Endothelial cell of umbilical vein (primary cell): ENCODE measurements around the gene DOCK6. TPM values are rescaled to one million over a fixed set of nuclear protein-coding genes. Genes with fewer than 3 reads are reported as not detected.

ENCODE experiments used
- BruUV-seq: library from RNA; stranded (reverse); fragments of 400-500 nt; replicated peaks from 2 replicates; lab custom pipeline; 2021; lab: Mats Ljungman, UMichigan
- CTCF ChIA-PET: fragments of 300-600, 350-600 bp; sonication (Branson Sonifier 250); formaldehyde crosslinking; loops from one replicate; lab custom pipeline; 2021; ENCODE audit warnings: antibody characterized with exemption, inconsistent platforms; lab: Charles Lee
- POLR2A ChIA-PET: fragments of 300-600, 350-600 bp; sonication (Branson Sonifier 250); formaldehyde crosslinking; loops from one replicate; lab custom pipeline; 2021; ENCODE audit warnings: antibody characterized with exemption, inconsistent platforms; lab: Charles Lee
- DNase-seq: peaks from one replicate; pipeline ENCODE4 v3.0.0-alpha.2; 2011; ENCODE audit warnings: low read depth, low spot score
- FAIRE-seq: peaks from 2 replicates; lab custom pipeline; 2011; peaks lifted over from hg19 to GRCh38; lab: Jason Lieb, UNC
- H2AFZ ChIP-seq: 2 replicates; pipeline ENCODE4 v1.6.0; 2012; ENCODE audit warnings: low read depth, low read length, control low read depth, inconsistent platforms
- H3K27ac ChIP-seq: 2 replicates; pipeline ENCODE4 v1.5.1; 2011; ENCODE audit warnings: low read depth, mild to moderate bottlenecking, control low read depth, low read length, moderate library complexity; ENCODE audit not compliant: insufficient read depth
- H3K27me3 ChIP-seq, 2 experiments: 2 replicates each; pipeline versions ENCODE4 v1.6.0 to v1.6.1; 2011; ENCODE audit warnings: low read length in 2 of 2, mixed read lengths in 1 of 2; ENCODE audit not compliant: control insufficient read depth in 2 of 2, insufficient read depth in 2 of 2
- H3K36me3 ChIP-seq, 2 experiments: 2 replicates in 1 of 2; 3 replicates in 1 of 2; pipeline ENCODE4 v1.5.1; 2011; ENCODE audit warnings: low read length in 2 of 2, mild to moderate bottlenecking in 1 of 2, moderate library complexity in 1 of 2; ENCODE audit not compliant: control insufficient read depth in 2 of 2, insufficient read depth in 2 of 2; ENCODE audit errors: extremely low read depth in 1 of 2
- H3K4me1 ChIP-seq: 3 replicates; pipeline ENCODE4 v1.5.1; 2011; ENCODE audit warnings: mild to moderate bottlenecking, low read length; ENCODE audit not compliant: control insufficient read depth, insufficient read depth; ENCODE audit errors: extremely low read depth
- H3K4me2 ChIP-seq: 2 replicates; pipeline ENCODE4 v1.6.1; 2011; ENCODE audit warnings: low read length, control low read depth, mixed read lengths; ENCODE audit not compliant: insufficient read depth
- H3K4me3 ChIP-seq, 3 experiments: fragments of 200-600 bp in 1 of 3; sonication (generic), shearing (Covaris generic) in 1 of 3; replicated peaks in 1 of 3; 2 replicates each; pipeline ENCODE4 v1.5.1; 2011 to 2016; ENCODE audit warnings: control low read depth in 3 of 3, low read length in 3 of 3, mild to moderate bottlenecking in 2 of 3, inconsistent platforms in 1 of 3, low read depth in 1 of 3, moderate library complexity in 1 of 3; ENCODE audit not compliant: insufficient read depth in 1 of 3
- H3K79me2 ChIP-seq: 2 replicates; pipeline ENCODE4 v1.6.0; 2012; ENCODE audit warnings: low read length, inconsistent platforms; ENCODE audit not compliant: control insufficient read depth, insufficient read depth
- H3K9ac ChIP-seq: replicated peaks from 2 replicates; pipeline ENCODE3; 2011; ENCODE audit warnings: low read length, control low read depth; ENCODE audit not compliant: insufficient read depth; ENCODE audit errors: extremely low read depth
- H3K9me1 ChIP-seq: replicated peaks from 3 replicates; pipeline ENCODE4 v1.6.0; 2011; ENCODE audit warnings: mild to moderate bottlenecking, low read length; ENCODE audit not compliant: control insufficient read depth, insufficient read depth; ENCODE audit errors: extremely low read depth
- H3K9me3 ChIP-seq: replicated peaks from 2 replicates; pipeline ENCODE4 v1.5.1; 2012; ENCODE audit warnings: low read length, inconsistent platforms; ENCODE audit not compliant: control insufficient read depth, insufficient read depth
- H4K20me1 ChIP-seq: replicated peaks from 2 replicates; pipeline ENCODE3; 2011; ENCODE audit warnings: mild to moderate bottlenecking, low read length; ENCODE audit not compliant: control insufficient read depth, insufficient read depth; ENCODE audit errors: extremely low read depth
- EZH2 ChIP-seq: IDR thresholded peaks from 2 replicates; pipeline ENCODE4 v1.6.1; 2012; ENCODE audit warnings: borderline replicate concordance, low read depth, mild to moderate bottlenecking, moderate library complexity, low read length, inconsistent platforms; ENCODE audit not compliant: severe bottlenecking
- FOS ChIP-seq: IDR thresholded peaks from 2 replicates; pipeline ENCODE4 v1.6.1; 2011; ENCODE audit warnings: mild to moderate bottlenecking, low read length, moderate library complexity, borderline replicate concordance; ENCODE audit not compliant: insufficient read depth
- GATA2 ChIP-seq: IDR thresholded peaks from 2 replicates; pipeline ENCODE4 v1.7.0; 2011; ENCODE audit warnings: low read depth, mild to moderate bottlenecking, moderate library complexity, mixed read lengths, low read length; ENCODE audit not compliant: insufficient read length, insufficient read depth
- JUN ChIP-seq: IDR thresholded peaks from 2 replicates; pipeline ENCODE4 v1.6.1; 2011; ENCODE audit warnings: borderline replicate concordance, low read depth; ENCODE audit not compliant: insufficient read length, insufficient read depth
- MAX ChIP-seq: IDR thresholded peaks from 2 replicates; pipeline ENCODE4 v1.6.1; 2011; ENCODE audit not compliant: insufficient read depth, insufficient read length
- MYC ChIP-seq: IDR thresholded peaks from one replicate; pipeline ENCODE4 v1.6.1; 2011; ENCODE audit warnings: mild to moderate bottlenecking, low read depth, low read length
- POLR2A ChIP-seq: IDR thresholded peaks from 2 replicates; pipeline ENCODE4 v1.6.1; 2012; ENCODE audit warnings: low read depth, mild to moderate bottlenecking, control low read depth, low read length
- POLR2AphosphoS5 ChIP-seq: IDR thresholded peaks from 2 replicates; pipeline ENCODE4 v1.6.1; 2012; ENCODE audit warnings: low read depth, mild to moderate bottlenecking, control low read depth, low read length, moderate library complexity; ENCODE audit not compliant: insufficient read depth
- dilution Hi-C: fragments of 300-500 bp; cut with MboI; formaldehyde crosslinking; loops from one replicate; pipeline ENCODE4 v1.15.0; 2019; ENCODE audit warnings: low sequenced_read_pairs; ENCODE audit not compliant: extremely low pct_ligation_motif_present
- intact Hi-C: fragments of 100-400 bp; cut with micrococcal nuclease; formaldehyde crosslinking; loops from one replicate; pipeline ENCODE4 v1.10.0; 2022
- polyA plus RNA-seq, 4 experiments: library from polyadenylated mRNA; depleted of rRNA in 3 of 4; stranded (reverse) in 3 of 4; unstranded in 1 of 4; fragments of >200 nt; gene quantifications; 2 replicates each; pipeline versions ENCODE4 v1.2.1 to v1.2.3, GENCODE V29; 2011 to 2012; ENCODE audit warnings: missing spikeins in 1 of 4
- total RNA-seq: library from RNA; stranded (reverse); gene quantifications from 2 replicates; pipeline ENCODE4 v1.2.3, GENCODE V29; 2021
- TF ChIP-seq, protein P1 (sequence below), 2 donors: IDR thresholded peaks; 1 replicate in 1 of 2; 2 replicates in 1 of 2; pipeline ENCODE4 v1.5.1; 2011; ENCODE audit warnings: low read length in 2 of 2, mild to moderate bottlenecking in 2 of 2, moderate library complexity in 2 of 2, control low read depth in 1 of 2, inconsistent platforms in 1 of 2, low read depth in 1 of 2; ENCODE audit not compliant: insufficient read depth in 1 of 2; ENCODE audit errors: extremely low read depth in 1 of 2

DOCK6 gene
- total and polyA plus RNA-seq, 2 donors (not counting 3 experiments of a cell fraction or from before 2014, with no cell fraction given): 126 to 334 TPM

GRCh38 chr19:11173516-11174155 lies 88.7 kb downstream of the DOCK6 start:
- no TSS peak for BruUV-seq
- dilution Hi-C loops: no loop called here
- FAIRE-seq: no peak

More at GRCh38 chr19:11173516-11174155, 88.7 kb downstream of the DOCK6 start:
- H3K79me2 ChIP-seq: no peaks in the 10 kb centered on the region
- no peak overlapping the region for H3K27ac ChIP-seq
- ChIA-PET CTCF (no interaction called here), POLR2A (no interaction called here)
- no peak overlapping the region for H3K4me2 ChIP-seq
- H3K4me1 ChIP-seq: peaks cover 10% of the 10 kb centered on the region
- TF ChIP-seq POLR2AphosphoS5 (no peak), EZH2 (no peak), POLR2A (no peak), MYC (no peak), JUN (no peak), MAX (no peak), GATA2 (no peak), FOS (no peak)
- TF ChIP-seq, protein P1, sequence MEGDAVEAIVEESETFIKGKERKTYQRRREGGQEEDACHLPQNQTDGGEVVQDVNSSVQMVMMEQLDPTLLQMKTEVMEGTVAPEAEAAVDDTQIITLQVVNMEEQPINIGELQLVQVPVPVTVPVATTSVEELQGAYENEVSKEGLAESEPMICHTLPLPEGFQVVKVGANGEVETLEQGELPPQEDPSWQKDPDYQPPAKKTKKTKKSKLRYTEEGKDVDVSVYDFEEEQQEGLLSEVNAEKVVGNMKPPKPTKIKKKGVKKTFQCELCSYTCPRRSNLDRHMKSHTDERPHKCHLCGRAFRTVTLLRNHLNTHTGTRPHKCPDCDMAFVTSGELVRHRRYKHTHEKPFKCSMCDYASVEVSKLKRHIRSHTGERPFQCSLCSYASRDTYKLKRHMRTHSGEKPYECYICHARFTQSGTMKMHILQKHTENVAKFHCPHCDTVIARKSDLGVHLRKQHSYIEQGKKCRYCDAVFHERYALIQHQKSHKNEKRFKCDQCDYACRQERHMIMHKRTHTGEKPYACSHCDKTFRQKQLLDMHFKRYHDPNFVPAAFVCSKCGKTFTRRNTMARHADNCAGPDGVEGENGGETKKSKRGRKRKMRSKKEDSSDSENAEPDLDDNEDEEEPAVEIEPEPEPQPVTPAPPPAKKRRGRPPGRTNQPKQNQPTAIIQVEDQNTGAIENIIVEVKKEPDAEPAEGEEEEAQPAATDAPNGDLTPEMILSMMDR (IDR thresholded peaks at IDR 0.05; ENCODE audit: extremely low read depth in 1 of 2, insufficient read depth in 1 of 2, low read depth in 1 of 2, low read length in 2 of 2): no peak
- H2AFZ ChIP-seq: no peak overlapping the region
- H3K9ac ChIP-seq: no peak overlapping the region
- no peak overlapping the region for H3K4me3 ChIP-seq
- H3K9me1 ChIP-seq: no peaks in the 10 kb centered on the region
- no peak for DNase-seq
- H3K27me3 ChIP-seq: no peaks in the 10 kb centered on the region
- H4K20me1 ChIP-seq: no peaks in the 10 kb centered on the region
- H3K9me3 ChIP-seq: no peaks in the 10 kb centered on the region
- H3K36me3 ChIP-seq: peaks cover 16 to 42% of the 10 kb centered on the region in 2 experiments
- intact Hi-C loops: no loop called here
